GM19099 (cell line): ENCODE measurements around the gene SPINK2.

ENCODE experiments used
- POLR2A ChIP-seq: IDR thresholded peaks from 3 replicates; pipeline ENCODE4 v1.6.1; 2011; ENCODE audit warnings: low read depth; ENCODE audit not compliant: insufficient read length; ENCODE audit errors: extremely low read depth

The SPINK2 gene

GRCh38 chr4:56821381-56822243, at the start of gene SPINK2:
SPINK2 (minus strand) TSS chr4:56821701; CDS start chr4:56821662, 39 bp downstream.
- no peak for TF ChIP-seq POLR2A

GRCh38 chr4:56870946-56871345, 49.4 kb upstream of the SPINK2 start:
- no peak for TF ChIP-seq POLR2A

GRCh38 chr4:56863441-56864139, 42.1 kb upstream of the SPINK2 start:
- TF ChIP-seq POLR2A = no peak

GRCh38 chr4:56861360-56861759, 39.9 kb upstream of the SPINK2 start:
- no peak for TF ChIP-seq POLR2A

- no peak for TF ChIP-seq POLR2A
Observed at GRCh38 chr4:56860781-56861180, 39.3 kb upstream of the SPINK2 start.

GRCh38 chr4:56859841-56860240, 38.3 kb upstream of the SPINK2 start:
- no peak for TF ChIP-seq POLR2A

GRCh38 chr4:56857601-56858309, 36.3 kb upstream of the SPINK2 start:
- TF ChIP-seq POLR2A = no peak

- TF ChIP-seq POLR2A = no peak
Observed at GRCh38 chr4:56856656-56857055, 35.2 kb upstream of the SPINK2 start.

- no peak for TF ChIP-seq POLR2A
Observed at GRCh38 chr4:56850910-56851309, 29.4 kb upstream of the SPINK2 start.

GRCh38 chr4:56844802-56845580, 23.5 kb upstream of the SPINK2 start:
- no peak for TF ChIP-seq POLR2A

GRCh38 chr4:56843421-56843899, 22.0 kb upstream of the SPINK2 start:
- TF ChIP-seq POLR2A = no peak

- TF ChIP-seq POLR2A = no peak
Observed at GRCh38 chr4:56840559-56840958, 19.1 kb upstream of the SPINK2 start.

GRCh38 chr4:56828784-56829535, 7.5 kb upstream of the SPINK2 start:
- TF ChIP-seq POLR2A = no peak
